ENCODE data around the gene LRBA.

Gene LRBA

DNA sequence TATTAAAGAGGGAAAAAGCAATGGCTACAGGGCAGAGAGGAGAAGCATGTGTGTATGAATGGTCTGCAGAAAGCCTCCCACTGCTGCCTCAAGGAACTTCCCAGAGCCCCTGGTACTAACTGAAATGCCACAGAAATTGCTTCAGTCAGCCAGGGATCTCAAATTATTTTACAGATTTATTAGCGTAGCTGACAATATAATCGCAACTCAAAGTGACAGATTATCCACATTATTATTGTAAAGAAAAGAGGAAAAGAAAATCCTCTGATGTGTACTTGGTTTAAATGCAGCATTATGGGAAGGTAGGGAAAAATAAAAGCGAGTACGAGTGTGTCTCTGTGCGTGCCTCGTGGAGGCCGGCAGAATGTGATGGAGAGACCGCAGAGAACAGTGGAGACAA lies 734.1 kb downstream of the LRBA start:
- no peak for DNase-seq (ENCODE audit: low read depth)
- TF ChIP-seq, protein P1, sequence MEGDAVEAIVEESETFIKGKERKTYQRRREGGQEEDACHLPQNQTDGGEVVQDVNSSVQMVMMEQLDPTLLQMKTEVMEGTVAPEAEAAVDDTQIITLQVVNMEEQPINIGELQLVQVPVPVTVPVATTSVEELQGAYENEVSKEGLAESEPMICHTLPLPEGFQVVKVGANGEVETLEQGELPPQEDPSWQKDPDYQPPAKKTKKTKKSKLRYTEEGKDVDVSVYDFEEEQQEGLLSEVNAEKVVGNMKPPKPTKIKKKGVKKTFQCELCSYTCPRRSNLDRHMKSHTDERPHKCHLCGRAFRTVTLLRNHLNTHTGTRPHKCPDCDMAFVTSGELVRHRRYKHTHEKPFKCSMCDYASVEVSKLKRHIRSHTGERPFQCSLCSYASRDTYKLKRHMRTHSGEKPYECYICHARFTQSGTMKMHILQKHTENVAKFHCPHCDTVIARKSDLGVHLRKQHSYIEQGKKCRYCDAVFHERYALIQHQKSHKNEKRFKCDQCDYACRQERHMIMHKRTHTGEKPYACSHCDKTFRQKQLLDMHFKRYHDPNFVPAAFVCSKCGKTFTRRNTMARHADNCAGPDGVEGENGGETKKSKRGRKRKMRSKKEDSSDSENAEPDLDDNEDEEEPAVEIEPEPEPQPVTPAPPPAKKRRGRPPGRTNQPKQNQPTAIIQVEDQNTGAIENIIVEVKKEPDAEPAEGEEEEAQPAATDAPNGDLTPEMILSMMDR (conservative IDR thresholded peaks at IDR 0.05; ENCODE audit: low read depth, low read length): no peak
- no peak overlapping the region for H3K4me3 ChIP-seq (ENCODE audit: low read length)

DNA sequence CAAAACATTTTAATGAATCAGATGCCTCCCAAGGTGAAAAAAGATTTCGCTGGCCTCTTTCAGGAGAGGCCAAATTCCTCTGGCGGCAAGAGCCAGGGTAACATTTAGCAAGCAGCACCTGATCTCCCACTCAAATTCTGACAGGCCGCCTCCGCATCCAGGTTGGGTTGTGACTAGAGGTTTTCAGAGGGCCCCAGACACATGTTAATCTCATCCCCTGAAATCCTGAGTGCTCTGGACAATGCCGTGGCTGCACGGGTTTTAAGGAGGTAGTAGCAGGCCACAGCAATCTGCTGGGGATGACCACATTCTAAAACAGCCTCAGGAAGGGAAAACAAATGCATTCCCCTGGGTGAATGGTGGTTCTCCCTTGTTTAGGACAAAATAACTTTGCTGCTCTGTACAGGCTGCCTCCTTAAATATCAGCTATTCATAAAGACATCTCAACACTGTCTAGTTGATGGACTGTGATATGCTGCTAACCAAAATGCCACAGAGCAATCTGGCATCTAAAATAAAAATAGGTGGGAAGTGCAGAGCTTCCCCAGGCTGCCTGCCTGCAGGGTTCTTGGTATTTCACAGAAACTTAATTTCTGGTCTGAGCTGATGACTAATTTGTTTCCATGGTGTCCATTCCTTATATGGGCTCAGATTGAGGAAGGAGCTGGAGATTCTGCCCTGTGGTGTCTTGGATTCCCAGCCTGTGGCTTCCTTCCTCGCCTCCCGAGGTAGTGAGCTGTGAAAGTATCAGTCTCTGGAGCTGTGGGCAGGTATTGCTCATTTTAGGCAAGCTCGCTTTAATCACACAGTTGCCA lies 734.8 kb downstream of the LRBA start:
- TF ChIP-seq, protein P1 (conservative IDR thresholded peaks at IDR 0.05; ENCODE audit: low read depth, low read length): no peak
- no peak overlapping the region for H3K4me3 ChIP-seq (ENCODE audit: low read length)
- peak; percentile 43 for DNase-seq (ENCODE audit: low read depth)

DNA sequence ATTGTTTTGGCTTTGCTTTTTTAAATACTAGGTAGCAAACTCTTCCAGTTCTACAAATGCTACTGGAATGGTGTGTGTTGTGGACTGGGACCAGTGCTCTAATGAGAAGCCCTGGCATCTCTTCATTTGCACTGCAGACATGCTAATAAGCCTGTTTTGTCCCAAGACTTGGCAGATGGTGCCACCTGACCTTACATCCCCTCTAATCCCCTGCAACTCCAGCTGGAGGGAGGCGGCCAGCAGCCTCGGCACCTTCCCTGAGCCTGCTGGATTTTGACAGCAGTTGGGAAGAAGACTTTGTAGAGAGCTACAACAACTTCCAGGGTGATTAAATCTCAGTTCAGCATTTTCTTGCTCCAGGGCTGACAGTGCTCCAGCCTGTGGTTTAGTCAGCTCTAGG lies 736.9 kb downstream of the LRBA start:
- TF ChIP-seq, protein P1 (conservative IDR thresholded peaks at IDR 0.05; ENCODE audit: low read depth, low read length): no peak
- DNase-seq (ENCODE audit: low read depth): peak; percentile 79
- H3K4me3 ChIP-seq (ENCODE audit: low read length): no peak overlapping the region

DNA sequence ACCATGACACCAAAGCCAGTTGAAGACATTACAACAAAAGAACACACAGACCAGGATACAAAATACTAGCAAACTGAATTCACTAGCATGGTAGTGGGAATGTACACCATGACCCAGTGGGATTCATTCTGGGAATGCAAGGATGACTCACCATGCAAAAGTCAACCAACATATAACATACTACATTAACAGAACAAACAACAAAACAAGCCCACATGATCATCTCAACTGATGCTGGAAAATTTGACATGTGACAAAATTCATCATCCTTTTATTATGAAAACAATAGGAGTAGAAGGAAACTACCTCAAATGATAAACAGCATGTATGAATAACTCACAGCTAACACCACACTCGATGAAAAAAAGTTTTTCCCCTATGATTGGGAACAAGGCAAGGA lies 746.6 kb downstream of the LRBA start:
- TF ChIP-seq, protein P1 (conservative IDR thresholded peaks at IDR 0.05; ENCODE audit: low read depth, low read length): no peak
- DNase-seq (ENCODE audit: low read depth): no peak
- H3K4me3 ChIP-seq (ENCODE audit: low read length): no peak overlapping the region

DNA sequence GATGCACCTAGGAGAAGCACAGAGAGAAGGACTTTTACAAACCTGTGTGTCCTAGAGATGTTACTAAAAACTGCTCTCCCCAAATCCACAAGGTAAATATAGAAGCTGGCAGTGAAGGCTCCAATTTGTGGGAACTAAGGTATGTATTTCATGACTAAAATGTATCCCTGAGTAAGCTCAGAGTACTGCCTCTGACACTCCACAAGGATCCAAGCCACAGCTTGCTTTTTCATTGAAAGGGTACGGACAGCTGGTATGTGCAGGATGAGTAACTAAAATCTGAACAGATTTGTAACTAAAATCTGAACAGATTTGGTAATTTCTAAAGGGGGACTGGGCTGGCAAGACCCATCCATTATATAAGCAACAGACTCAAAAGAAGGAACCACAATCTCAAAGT lies 749.3 kb downstream of the LRBA start:
- no peak overlapping the region for H3K4me3 ChIP-seq (ENCODE audit: low read length)
- no peak for DNase-seq (ENCODE audit: low read depth)
- TF ChIP-seq, protein P1 (conservative IDR thresholded peaks at IDR 0.05; ENCODE audit: low read depth, low read length): no peak

DNA sequence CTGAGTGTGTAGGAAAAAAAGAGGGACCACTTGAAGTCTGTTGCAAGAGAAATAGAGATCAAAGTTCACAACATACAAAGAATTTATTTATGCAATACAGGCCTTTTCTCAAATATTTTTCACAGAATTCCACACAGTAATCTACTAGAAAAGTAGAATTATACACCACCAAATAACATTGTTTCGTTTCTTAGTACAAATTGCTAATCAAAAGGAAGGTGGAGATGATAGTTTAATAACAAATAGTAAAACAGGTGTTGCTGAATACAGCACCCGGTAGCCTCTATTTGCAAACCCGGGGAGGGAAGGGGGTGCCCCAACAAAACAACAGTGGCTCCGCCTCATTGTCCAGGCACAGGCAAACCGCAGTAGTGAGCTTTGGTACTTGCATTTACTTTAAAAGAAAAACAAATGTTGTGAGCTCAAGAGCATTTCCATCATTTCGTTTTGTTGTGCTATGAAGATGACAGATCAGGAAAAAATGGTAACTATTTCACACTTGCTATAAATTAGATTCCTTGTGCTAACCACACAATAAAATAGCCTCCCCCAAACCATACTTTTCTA lies 750.4 kb downstream of the LRBA start:
- TF ChIP-seq, protein P1 (conservative IDR thresholded peaks at IDR 0.05; ENCODE audit: low read depth, low read length): no peak
- H3K4me3 ChIP-seq (ENCODE audit: low read length): no peak overlapping the region
- no peak for DNase-seq (ENCODE audit: low read depth)

DNA sequence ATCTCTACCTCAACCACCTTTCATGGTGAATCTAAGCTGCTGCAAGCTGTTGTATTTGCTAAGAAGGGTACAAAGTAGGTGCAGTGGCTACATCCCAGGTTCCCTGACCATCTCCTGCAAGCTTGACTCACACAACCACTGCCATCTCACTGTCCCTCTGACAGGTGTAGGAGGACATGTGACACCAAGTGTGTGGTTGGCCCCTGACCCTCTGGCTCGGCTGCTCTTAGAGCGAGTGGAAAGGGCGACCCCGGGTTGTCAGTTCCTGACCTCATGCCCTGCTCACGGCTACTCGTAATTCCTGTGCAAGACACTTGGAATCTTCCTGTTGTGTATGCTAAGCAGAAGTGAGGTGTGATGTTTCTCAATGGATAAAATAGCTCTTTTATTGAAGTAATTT lies 752.5 kb downstream of the LRBA start:
- TF ChIP-seq, protein P1 (conservative IDR thresholded peaks at IDR 0.05; ENCODE audit: low read depth, low read length): no peak
- DNase-seq (ENCODE audit: low read depth): no peak
- H3K4me3 ChIP-seq (ENCODE audit: low read length): no peak overlapping the region
